NCI-H2227 (cell line): Measurements from ENCODE around the gene ISG20L2.
A peak's percentile ranks its signal among the peaks of the same experiment; 100 is the strongest.

Source experiments
- DNase-seq: peaks from one replicate; lab custom pipeline; 2025; ENCODE audit not compliant: unreplicated experiment; lab: John Stamatoyannopoulos, UW

Gene ISG20L2

DNA sequence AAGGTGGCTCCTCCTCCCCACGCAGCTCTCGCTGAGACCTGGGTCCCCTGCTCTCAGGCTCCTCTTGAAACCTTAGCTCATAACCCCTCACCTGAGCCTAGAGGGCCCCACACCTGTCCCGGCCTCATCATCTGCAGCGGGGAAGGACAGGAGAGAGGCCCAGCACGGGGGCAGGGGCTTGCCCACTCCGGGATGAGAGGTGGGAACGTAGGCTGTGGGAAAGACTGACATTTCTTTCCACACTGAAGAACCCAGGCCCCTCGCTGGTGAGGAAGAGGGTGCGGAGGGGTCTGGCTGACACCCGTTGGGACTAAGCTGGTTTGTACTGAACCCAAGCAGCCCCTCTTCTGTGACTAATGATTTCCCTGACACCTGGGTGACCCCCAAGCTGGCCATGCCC, 37.4 kb downstream of the ISG20L2 start:
- no peak for DNase-seq

GRCh38 chr1:156690675-156691036, 37.9 kb downstream of the ISG20L2 start:
- no peak for DNase-seq

DNA sequence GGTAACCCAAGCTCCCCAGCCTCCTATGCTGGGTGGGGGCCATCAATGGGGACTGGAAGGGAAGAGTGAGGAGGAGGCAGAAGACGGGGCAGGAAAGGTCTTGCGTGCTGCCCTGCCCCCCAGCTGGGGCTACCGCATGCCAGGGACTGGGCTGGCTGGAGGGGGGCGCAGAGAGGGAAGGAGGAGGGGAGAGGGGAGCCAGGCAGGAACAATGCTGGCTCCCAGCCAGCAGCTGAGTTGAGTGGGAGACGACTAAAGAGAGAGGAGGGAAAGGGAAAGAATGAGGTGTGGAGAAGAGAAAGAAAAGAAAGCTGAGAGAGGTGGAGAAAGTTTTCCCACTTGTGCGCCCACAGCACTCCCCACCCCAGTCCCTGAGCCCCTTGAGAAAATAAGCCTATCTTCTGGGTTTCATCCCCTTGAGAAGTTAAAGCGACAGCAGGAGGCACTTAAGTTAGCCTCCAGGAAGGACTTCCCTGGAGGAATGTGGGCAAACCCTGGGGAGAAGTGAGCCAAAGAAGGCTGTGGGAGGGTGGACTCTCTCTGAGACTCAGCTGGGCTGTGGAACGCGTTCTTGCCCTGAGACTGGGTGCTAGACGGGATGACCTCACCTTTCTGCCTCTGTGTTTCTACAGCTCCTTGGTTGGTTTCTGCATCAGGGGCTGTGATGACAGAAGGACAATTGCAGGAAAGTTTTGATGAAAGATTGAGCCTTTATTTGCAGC, 38.5 kb downstream of the ISG20L2 start:
- peak; percentile 46 for DNase-seq

DNA sequence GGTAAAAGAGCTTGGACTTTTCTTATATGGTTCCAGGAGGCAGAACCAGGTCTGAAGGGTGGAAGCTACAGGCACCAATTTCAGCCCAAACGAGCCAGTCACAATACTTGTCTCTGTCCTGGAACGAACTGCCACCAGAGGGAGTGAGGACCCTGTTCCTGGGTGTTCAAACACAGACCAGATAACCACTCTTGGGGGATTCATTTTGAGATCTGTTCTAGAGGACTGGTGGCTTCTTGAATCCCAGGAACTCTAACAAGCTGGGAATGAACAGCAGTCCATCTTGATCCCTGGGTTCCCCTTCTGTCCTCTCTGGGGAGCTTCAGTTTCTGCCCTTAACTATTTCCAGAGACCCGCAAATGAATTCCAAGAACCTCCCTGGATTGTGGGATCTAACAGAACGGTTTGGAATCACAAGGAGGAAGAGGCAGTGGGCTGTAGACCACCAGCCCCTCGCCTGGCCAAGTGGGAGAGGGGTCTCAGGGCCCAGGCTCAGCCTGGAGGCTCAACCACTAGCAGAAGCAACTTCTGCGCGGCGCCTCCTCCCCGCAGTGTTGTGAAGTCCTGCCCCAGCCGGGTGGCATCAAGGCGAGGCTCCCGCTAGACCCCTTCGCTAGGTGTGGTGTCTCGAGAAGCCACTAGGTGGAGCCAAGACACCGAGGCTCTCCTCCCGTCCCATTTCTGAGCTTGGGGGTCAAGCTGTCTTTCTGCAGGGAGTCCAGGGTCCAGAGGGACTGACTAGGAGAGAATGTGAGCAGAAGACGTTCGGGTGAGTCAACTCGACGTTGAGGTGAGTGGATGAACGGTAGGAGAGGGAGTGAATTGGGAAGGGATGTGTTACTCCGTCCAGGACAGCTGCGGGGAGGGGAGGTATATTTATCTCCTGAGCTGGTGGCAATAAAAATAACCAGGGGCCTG, 39.3 kb downstream of the ISG20L2 start:
- DNase-seq: peak; percentile 92

- no peak for DNase-seq
Observed at GRCh38 chr1:156684227-156684782, 44.3 kb downstream of the ISG20L2 start.

GRCh38 chr1:156682166-156682890, 46.2 kb downstream of the ISG20L2 start:
- no peak for DNase-seq

DNA sequence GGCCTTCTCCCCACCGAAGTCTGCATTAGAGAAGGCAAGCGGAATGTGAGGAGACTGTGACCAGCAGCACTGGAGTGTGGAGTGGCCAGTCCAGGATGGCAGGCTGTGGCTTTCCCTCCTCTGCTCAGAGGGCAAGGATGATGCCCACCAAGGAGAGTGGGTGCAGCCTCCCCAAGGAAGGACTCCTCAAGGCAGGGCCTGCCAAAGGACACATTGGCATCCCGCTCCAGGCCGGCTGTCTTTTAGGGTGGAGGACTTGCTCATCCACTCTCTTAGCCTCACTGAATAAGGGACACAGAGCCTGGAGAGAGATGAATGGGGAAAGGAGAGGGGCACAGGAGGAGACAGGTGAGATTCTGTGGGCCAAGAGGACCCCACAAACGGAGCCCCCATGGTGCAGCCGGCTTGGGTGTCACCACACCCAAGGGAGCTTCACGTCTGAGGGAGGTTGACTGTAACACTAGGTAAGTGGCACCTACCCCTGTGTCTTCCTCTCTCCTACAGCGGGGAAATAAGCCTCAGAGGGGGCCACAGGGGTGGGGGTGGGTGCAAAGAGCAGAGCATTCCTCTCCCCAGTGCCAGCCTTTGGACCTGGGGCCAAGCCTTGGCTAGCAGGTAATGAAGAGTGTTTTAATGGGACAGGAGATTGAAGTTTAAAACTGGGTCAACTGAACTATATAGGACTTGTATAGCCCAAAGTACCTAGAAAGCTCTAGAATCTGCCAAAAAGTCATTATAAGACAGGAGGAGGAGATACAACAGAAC, 47.2 kb downstream of the ISG20L2 start:
- DNase-seq: no peak

- DNase-seq: no peak
Observed at GRCh38 chr1:156680056-156680455, 48.5 kb downstream of the ISG20L2 start.

GRCh38 chr1:156677616-156678596, 50.7 kb downstream of the ISG20L2 start:
- peak; percentile 74 for DNase-seq

- DNase-seq: peak; percentile 51
Observed at GRCh38 chr1:156676820-156677615, 51.5 kb downstream of the ISG20L2 start, which contains the start of gene NES. TSS of gene NES (minus strand) at chr1:156677407. CDS start at chr1:156677264, 143 bp downstream.

DNA sequence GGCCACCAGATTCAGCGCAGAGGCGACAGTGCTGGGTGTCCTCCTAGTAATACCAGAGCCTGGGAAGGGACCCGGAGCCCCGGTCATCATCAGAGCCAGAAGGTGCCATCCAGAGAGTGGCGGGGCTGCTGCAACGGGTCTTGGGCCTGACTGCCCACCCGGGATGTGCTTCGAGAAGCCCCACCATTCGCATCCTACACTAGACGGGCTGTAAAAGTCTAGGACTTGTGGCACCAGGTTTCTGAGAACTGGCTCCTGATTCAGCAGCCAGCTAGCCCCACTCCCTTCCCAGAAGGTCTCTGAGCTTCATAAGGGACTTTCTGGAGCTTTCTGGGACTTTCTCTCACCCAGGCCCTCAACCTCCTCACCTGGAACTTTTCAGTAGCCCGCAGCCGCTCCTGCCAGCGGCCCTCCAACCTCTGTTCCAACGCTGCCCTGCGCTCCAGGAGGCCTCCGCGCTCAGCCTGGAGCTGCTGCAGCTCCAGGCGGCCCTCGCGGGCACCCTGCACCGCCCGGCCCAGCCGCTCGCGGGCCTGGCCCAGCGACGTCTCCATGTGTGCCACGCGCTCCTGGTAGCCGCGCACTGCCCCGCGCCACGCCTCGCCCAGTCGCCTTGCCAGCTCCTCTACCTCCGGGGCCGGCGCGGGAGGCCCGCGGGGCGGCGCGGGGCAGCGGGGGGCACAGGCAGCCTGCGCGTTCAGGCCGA, 52.3 kb downstream of the ISG20L2 start:
- no peak for DNase-seq

DNA sequence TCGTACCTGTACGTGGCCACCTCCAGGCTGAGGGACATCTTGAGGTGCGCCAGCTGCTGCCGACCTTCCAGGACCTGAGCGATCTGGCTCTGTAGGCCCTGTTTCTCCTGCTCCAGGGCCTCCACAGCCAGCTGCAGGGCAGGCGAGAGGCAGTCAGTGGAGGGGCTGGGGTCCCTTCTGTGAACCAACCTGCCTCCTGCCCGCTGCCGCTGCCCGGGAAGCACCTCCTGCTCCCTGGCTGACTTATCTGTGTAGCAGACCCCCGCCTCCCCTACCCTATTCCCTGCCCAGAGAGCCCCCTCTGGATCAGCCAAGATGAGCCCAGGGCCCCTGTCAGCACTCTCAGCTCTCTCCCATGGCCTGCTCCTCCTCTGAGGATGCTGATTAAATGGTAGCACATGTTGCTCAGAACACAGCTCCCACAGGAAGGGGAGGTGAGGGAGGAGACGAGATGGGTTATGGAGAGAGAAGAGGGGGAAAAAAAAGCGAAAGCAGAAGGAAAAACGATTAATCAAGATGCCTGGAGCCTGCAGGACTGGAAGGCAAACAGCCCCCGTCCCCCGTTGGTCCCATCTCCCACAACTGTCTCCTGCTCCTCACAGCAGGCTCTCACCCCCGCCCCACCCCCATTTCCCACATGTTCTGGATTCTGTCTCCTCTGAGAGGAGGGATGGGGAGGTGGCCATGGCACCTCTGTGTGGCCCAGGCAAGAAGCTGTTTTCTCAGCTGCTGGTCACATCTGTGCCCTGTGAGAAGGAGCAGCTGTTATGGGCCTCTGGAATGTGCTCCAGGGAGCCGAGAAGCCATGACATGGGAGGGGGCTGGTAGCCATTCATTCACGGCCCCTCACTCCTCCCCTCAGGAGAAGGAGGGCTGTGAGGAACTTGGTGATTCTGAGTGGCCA, 53.1 kb downstream of the ISG20L2 start:
- DNase-seq: peak; percentile 46

GRCh38 chr1:156673387-156674121, 55.0 kb downstream of the ISG20L2 start:
- peak; percentile 41 for DNase-seq
